NT2/D1 (cell line): ENCODE data around the gene PRKN.

Experiments
- DNase-seq: peaks from one replicate; pipeline ENCODE4 v3.0.0-alpha.2; 2011; ENCODE audit warnings: low read depth, low spot score
- H3K27me3 ChIP-seq: 2 replicates; pipeline ENCODE4 v1.6.0; 2011; ENCODE audit warnings: mild to moderate bottlenecking; ENCODE audit not compliant: insufficient read length, insufficient read depth
- H3K36me3 ChIP-seq: 2 replicates; pipeline ENCODE4 v1.6.1; 2011; ENCODE audit warnings: mild to moderate bottlenecking, low read length, mixed read lengths; ENCODE audit not compliant: insufficient read depth, insufficient read length
- H3K4me1 ChIP-seq: 2 replicates; pipeline ENCODE4 v1.5.1; 2011; ENCODE audit not compliant: insufficient read depth, insufficient read length
- H3K4me3 ChIP-seq: 2 replicates; pipeline ENCODE4 v1.5.1; 2011; ENCODE audit warnings: low read depth; ENCODE audit not compliant: insufficient read length
- H3K9ac ChIP-seq: 2 replicates; pipeline ENCODE4 v1.6.0; 2011; ENCODE audit warnings: low read depth; ENCODE audit not compliant: insufficient read length
- H3K9me3 ChIP-seq: 2 replicates; pipeline ENCODE4 v1.5.1; 2011; ENCODE audit warnings: mild to moderate bottlenecking, low read length; ENCODE audit not compliant: insufficient read depth
- SUZ12 ChIP-seq: IDR thresholded peaks from 2 replicates; pipeline ENCODE4 v1.6.1; 2011; ENCODE audit not compliant: insufficient read length, insufficient read depth; ENCODE audit errors: extremely low read depth
- YY1 ChIP-seq: IDR thresholded peaks from 2 replicates; pipeline ENCODE4 v1.6.1; 2011; ENCODE audit not compliant: insufficient read length, insufficient read depth
- ZNF274 ChIP-seq: IDR thresholded peaks from 2 replicates; pipeline ENCODE4 v1.6.1; 2011; ENCODE audit warnings: mild to moderate bottlenecking, low read depth, low read length

The PRKN gene

GRCh38 chr6:162082520-162082919 is 645.0 kb downstream of the PRKN start:
- Histone ChIP-seq H3K9me3 (no peaks in the 10 kb centered on the region), H3K36me3 (no peaks in the 10 kb centered on the region), H3K4me3 (no peak overlapping the region), H3K9ac (no peak overlapping the region), H3K27me3 (no peaks in the 10 kb centered on the region), H3K4me1 (no peaks in the 10 kb centered on the region)
- no peak for DNase-seq
- TF ChIP-seq YY1 (no peak), ZNF274 (no peak), SUZ12 (no peak)

DNA sequence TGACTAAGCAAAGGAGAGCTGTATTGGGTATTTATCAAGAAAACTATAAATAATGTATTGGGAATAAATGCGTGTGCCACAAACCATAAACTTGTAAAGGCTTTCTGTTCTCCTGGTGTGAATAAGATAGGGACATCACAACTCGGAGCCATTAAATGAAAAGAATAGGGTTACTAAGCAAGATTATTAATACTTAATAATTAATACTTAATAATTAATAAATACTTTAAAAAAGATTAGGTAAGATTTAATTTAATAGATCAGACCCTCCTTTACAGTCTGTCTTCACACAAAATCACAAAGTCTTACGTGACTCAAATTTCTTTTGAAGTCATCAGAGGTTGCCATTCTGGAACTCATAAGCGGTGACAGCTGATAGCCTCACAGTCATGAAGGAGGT is 648.9 kb downstream of the PRKN start:
- no peak overlapping the region for H3K4me3 ChIP-seq
- no peaks in the 10 kb centered on the region for H3K27me3 ChIP-seq
- TF ChIP-seq ZNF274: no peak
- no peak for TF ChIP-seq SUZ12
- TF ChIP-seq YY1: no peak
- H3K36me3 ChIP-seq: no peaks in the 10 kb centered on the region
- H3K4me1 ChIP-seq: no peaks in the 10 kb centered on the region
- DNase-seq: no peak
- H3K9me3 ChIP-seq: no peaks in the 10 kb centered on the region
- H3K9ac ChIP-seq: no peak overlapping the region

- Histone ChIP-seq H3K36me3 (no peaks in the 10 kb centered on the region), H3K27me3 (no peaks in the 10 kb centered on the region), H3K9ac (no peak overlapping the region), H3K4me1 (no peaks in the 10 kb centered on the region), H3K9me3 (no peaks in the 10 kb centered on the region), H3K4me3 (no peak overlapping the region)
- no peak for TF ChIP-seq SUZ12
- TF ChIP-seq YY1: no peak
- no peak for TF ChIP-seq ZNF274
- no peak for DNase-seq
Measured at GRCh38 chr6:162078126-162078525, 649.4 kb downstream of the PRKN start.

DNA sequence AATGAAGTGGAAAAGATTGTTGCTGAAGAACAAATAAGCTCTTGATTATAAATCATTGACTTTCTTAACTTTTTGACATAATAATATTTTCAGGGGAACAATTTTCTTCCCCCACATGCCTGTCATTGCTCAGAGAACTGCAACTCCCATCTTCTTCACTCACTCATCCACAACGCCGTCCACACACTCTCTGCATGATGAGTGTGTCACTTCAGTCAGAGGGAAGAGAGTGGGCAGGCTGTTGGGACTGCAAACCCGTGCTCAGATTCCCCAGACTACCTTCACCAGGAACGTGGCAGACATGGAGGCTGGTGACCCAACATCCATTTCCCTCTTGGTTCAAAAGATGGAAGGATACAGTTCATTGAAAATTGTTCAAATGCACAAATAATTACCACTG is 650.8 kb downstream of the PRKN start:
- no peak overlapping the region for H3K9ac ChIP-seq
- TF ChIP-seq YY1: no peak
- TF ChIP-seq SUZ12: no peak
- no peak for TF ChIP-seq ZNF274
- no peaks in the 10 kb centered on the region for H3K4me1 ChIP-seq
- no peaks in the 10 kb centered on the region for H3K27me3 ChIP-seq
- H3K36me3 ChIP-seq: no peaks in the 10 kb centered on the region
- no peak overlapping the region for H3K4me3 ChIP-seq
- no peak for DNase-seq
- H3K9me3 ChIP-seq: no peaks in the 10 kb centered on the region

GRCh38 chr6:162074641-162075275 is 652.8 kb downstream of the PRKN start:
- Histone ChIP-seq H3K36me3 (no peaks in the 10 kb centered on the region), H3K9me3 (no peaks in the 10 kb centered on the region), H3K9ac (no peak overlapping the region), H3K4me1 (no peaks in the 10 kb centered on the region), H3K4me3 (no peak overlapping the region), H3K27me3 (no peaks in the 10 kb centered on the region)
- no peak for DNase-seq
- no peak for TF ChIP-seq SUZ12
- TF ChIP-seq ZNF274: no peak
- no peak for TF ChIP-seq YY1

DNA sequence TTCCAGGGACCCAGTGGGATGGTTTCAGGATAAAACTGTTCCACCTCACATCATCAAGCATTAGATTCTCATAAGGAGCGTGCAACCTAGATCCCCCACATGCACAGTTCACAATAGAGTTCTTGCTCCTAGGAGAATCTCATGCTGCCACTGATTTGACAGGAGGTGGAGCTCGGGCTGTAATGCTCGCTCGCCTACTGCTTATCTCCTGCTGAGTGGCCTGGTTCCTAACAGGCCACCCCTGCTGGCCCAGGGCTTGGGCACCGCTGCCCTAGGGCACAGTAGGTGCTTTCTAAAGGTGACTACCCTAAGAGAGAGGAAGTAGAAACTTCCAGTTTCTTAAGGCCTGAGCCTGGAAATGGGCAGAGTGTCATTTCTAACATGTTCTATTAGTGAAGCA is 656.9 kb downstream of the PRKN start:
- TF ChIP-seq SUZ12 (no peak), ZNF274 (no peak), YY1 (no peak)
- no peaks in the 10 kb centered on the region for H3K9me3 ChIP-seq
- no peaks in the 10 kb centered on the region for H3K4me1 ChIP-seq

GRCh38 chr6:162069995-162070394 is 657.6 kb downstream of the PRKN start:
- no peaks in the 10 kb centered on the region for H3K36me3 ChIP-seq
- no peak for TF ChIP-seq SUZ12
- TF ChIP-seq ZNF274: no peak
- TF ChIP-seq YY1: no peak
- H3K4me3 ChIP-seq: no peak overlapping the region

More for the DNA sequence above, 656.9 kb downstream of the PRKN start:
- Histone ChIP-seq H3K4me3 (no peak overlapping the region), H3K36me3 (no peaks in the 10 kb centered on the region), H3K27me3 (no peaks in the 10 kb centered on the region), H3K9ac (no peak overlapping the region)
- DNase-seq: no peak

More at GRCh38 chr6:162069995-162070394, 657.6 kb downstream of the PRKN start:
- H3K4me1 ChIP-seq: no peaks in the 10 kb centered on the region
- no peaks in the 10 kb centered on the region for H3K27me3 ChIP-seq
- no peak for DNase-seq
- H3K9me3 ChIP-seq: no peaks in the 10 kb centered on the region
- no peak overlapping the region for H3K9ac ChIP-seq
